Fibroblast of the aortic adventitia (primary cell): ENCODE measurements around the gene BNIP1. TPM values are rescaled to one million over a fixed set of nuclear protein-coding genes. Genes with fewer than 3 reads are reported as not detected.
A peak's percentile ranks its signal among the peaks of the same experiment; 100 is the strongest.

Experiments
- DNase-seq: peaks from one replicate; pipeline ENCODE4 v3.0.0-alpha.2; 2010; ENCODE audit warnings: low read depth
- H3K4me3 ChIP-seq: 2 replicates; pipeline ENCODE4 v1.5.1; 2011; ENCODE audit warnings: low read depth, mild to moderate bottlenecking, control low read depth, low read length, moderate library complexity
- total RNA-seq: library from RNA; depleted of rRNA; stranded (reverse); fragments of >200 nt; gene quantifications from 2 replicates; pipeline ENCODE4 v1.2.3, GENCODE V29; 2012; ENCODE audit warnings: low replicate concordance
- TF ChIP-seq, protein P1 (sequence below): IDR thresholded peaks from 2 replicates; pipeline ENCODE4 v1.5.1; 2011; ENCODE audit warnings: mild to moderate bottlenecking, low read length, control low read depth, inconsistent platforms; ENCODE audit not compliant: insufficient read depth

BNIP1 gene
- total RNA-seq, 1 donor: 20.9 TPM

GRCh38 chr5:173196133-173196952 lies 52.0 kb downstream of the BNIP1 start:
- H3K4me3 ChIP-seq: no peak overlapping the region
- no peak for DNase-seq
- TF ChIP-seq, protein P1, sequence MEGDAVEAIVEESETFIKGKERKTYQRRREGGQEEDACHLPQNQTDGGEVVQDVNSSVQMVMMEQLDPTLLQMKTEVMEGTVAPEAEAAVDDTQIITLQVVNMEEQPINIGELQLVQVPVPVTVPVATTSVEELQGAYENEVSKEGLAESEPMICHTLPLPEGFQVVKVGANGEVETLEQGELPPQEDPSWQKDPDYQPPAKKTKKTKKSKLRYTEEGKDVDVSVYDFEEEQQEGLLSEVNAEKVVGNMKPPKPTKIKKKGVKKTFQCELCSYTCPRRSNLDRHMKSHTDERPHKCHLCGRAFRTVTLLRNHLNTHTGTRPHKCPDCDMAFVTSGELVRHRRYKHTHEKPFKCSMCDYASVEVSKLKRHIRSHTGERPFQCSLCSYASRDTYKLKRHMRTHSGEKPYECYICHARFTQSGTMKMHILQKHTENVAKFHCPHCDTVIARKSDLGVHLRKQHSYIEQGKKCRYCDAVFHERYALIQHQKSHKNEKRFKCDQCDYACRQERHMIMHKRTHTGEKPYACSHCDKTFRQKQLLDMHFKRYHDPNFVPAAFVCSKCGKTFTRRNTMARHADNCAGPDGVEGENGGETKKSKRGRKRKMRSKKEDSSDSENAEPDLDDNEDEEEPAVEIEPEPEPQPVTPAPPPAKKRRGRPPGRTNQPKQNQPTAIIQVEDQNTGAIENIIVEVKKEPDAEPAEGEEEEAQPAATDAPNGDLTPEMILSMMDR: no peak

GRCh38 chr5:173197375-173197891 lies 53.1 kb downstream of the BNIP1 start:
- no peak for DNase-seq

GRCh38 chr5:173198049-173198448 lies 53.7 kb downstream of the BNIP1 start:
- no peak overlapping the region for H3K4me3 ChIP-seq
- TF ChIP-seq, protein P1: no peak
- DNase-seq: no peak

More at GRCh38 chr5:173197375-173197891, 53.1 kb downstream of the BNIP1 start:
- TF ChIP-seq, protein P1: no peak
- no peak overlapping the region for H3K4me3 ChIP-seq

DNA sequence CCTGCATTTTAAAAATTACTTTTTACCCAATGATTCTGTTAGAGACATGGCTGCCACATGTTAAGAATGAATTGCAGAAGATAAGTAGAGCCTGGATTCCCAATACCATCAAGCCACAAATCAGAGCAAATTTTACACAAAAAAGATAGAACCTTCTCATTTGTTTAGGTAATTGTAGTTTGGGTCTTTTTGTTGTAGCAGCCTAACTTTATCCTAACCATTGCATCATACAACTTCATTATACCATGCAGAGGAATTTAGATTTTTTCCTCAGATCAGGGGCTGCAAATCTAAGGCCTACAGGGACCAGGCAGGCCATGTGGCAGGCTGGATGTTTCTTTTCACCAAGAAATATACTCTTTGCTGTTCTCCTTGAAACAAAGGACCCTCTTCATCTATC lies 56.0 kb downstream of the BNIP1 start:
- H3K4me3 ChIP-seq: no peak overlapping the region
- no peak for DNase-seq
- TF ChIP-seq, protein P1: no peak

GRCh38 chr5:173201636-173202265 lies 57.4 kb downstream of the BNIP1 start:
- DNase-seq: peak; percentile 81
- H3K4me3 ChIP-seq: no peak overlapping the region
- TF ChIP-seq, protein P1: no peak

DNA sequence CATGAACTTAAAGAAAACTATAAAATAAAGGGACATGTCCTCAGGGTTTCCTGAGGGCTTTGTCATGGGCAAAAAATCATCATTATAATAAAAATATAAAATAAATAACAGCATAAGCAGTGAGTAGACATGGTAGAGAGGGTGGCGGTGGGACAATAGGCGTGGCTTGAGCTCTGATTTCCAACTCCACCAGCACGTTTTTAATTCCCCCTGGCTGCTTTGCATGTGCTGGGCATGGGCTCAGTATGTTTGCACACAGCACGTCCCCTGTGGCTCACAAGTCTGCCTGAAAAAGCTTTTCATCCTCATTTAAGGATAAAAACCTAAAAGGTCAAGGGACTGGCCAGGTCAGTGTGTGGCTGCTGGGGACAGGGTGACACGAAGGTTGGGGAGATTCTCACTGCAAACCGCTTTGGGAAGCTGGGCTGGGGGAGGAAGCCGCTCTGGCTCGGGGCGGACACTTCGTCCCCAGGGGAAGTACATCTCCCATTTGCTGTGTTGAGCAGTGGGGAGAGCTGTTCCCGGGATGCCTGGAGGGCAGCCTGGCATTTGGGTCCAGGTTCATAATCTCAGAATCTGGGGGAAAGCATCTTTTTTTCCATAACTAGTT lies 58.0 kb downstream of the BNIP1 start:
- TF ChIP-seq, protein P1: no peak
- H3K4me3 ChIP-seq: no peak overlapping the region
- no peak for DNase-seq
